K562 (cell line): Measurements from ENCODE around the gene TRIM27. TPM values are rescaled to one million over a fixed set of nuclear protein-coding genes. Genes with fewer than 3 reads are reported as not detected.

ENCODE experiments used
- ATAC-seq: fragments of 200-7000 bp; cut with Tn5 transposase; 3 replicates; pipeline ENCODE4 v1.9.1; 2020; ENCODE audit warnings: moderate library complexity
- BruUV-seq: library from RNA; stranded (reverse); fragments of 400-500 nt; replicated peaks from 2 replicates; lab custom pipeline; 2021; lab: Mats Ljungman, UMichigan
- CTCF ChIA-PET: fragments of 300-600 bp; formaldehyde crosslinking; extraction: SDS; loops from one replicate; lab custom pipeline; 2021; ENCODE audit warnings: low intra/inter-chr PET ratio; lab: Yijun Ruan, JAX
- POLR2A ChIA-PET: fragments of 300-600, 350-650 bp; sonication (Branson Sonifier 250); formaldehyde crosslinking; extraction: SDS; loops from one replicate; lab custom pipeline; 2021; ENCODE audit warnings: antibody characterized with exemption, inconsistent platforms; lab: Yijun Ruan, JAX
- DNase-seq, 4 experiments: peaks; one replicate each; pipeline versions ENCODE4 v3.0.0 to v3.0.0-alpha.2; 2011 to 2018; ENCODE audit warnings: low spot score in 3 of 4, mixed read lengths in 3 of 4; ENCODE audit errors: extremely low read depth in 1 of 4
- FAIRE-seq: peaks from 2 replicates; lab custom pipeline; 2011; peaks lifted over from hg19 to GRCh38; lab: Jason Lieb, UNC
- H2AFZ ChIP-seq: 2 replicates; pipeline ENCODE4 v1.6.0; 2011; ENCODE audit warnings: low read depth, low read length, control low read depth, inconsistent platforms
- H3K27ac ChIP-seq: fragments of 200-600 bp; 3 replicates; pipeline ENCODE4 v1.8.0; 2011; ENCODE audit warnings: low read depth, mild to moderate bottlenecking, control low read depth, inconsistent platforms, low read length, moderate library complexity, mixed read lengths; ENCODE audit errors: extremely low read depth
- H3K27me3 ChIP-seq, 2 experiments: fragments of 300-600 bp in 1 of 2; 2 replicates in 1 of 2; 3 replicates in 1 of 2; pipeline versions ENCODE4 v1.6.0 to v1.8.0; 2011; ENCODE audit warnings: inconsistent platforms in 2 of 2, low read length in 2 of 2, mild to moderate bottlenecking in 1 of 2, mixed read lengths in 1 of 2, moderate library complexity in 1 of 2; ENCODE audit not compliant: control insufficient read depth in 2 of 2, insufficient read depth in 2 of 2
- H3K36me3 ChIP-seq: fragments of 300-600 bp; 3 replicates; pipeline ENCODE4 v1.8.0; 2011; ENCODE audit warnings: mild to moderate bottlenecking, low read length, inconsistent platforms; ENCODE audit not compliant: control insufficient read depth, insufficient read depth
- H3K4me1 ChIP-seq, 2 experiments: fragments of 200-600 bp in 1 of 2; replicated peaks in 1 of 2; 2 replicates in 1 of 2; 3 replicates in 1 of 2; pipeline versions ENCODE4 v1.5.1 to v1.8.0; 2011; ENCODE audit warnings: inconsistent platforms in 2 of 2, low read length in 2 of 2, mild to moderate bottlenecking in 1 of 2, mixed read lengths in 1 of 2, moderate library complexity in 1 of 2; ENCODE audit not compliant: control insufficient read depth in 2 of 2, insufficient read depth in 2 of 2
- H3K4me2 ChIP-seq: 2 replicates; pipeline ENCODE4 v1.6.1; 2011; ENCODE audit warnings: low read length, control low read depth, inconsistent platforms, mixed read lengths; ENCODE audit not compliant: insufficient read depth
- H3K4me3 ChIP-seq: fragments of 200-600 bp; sonication (generic), shearing (Covaris generic); 2 replicates; pipeline ENCODE4 v1.5.1; 2016; ENCODE audit warnings: control low read depth, inconsistent platforms
- H3K79me2 ChIP-seq: fragments of 200-600 bp; 3 replicates; pipeline ENCODE4 v1.8.0; 2011; ENCODE audit warnings: low read length, inconsistent platforms; ENCODE audit not compliant: control insufficient read depth, insufficient read depth
- H3K9ac ChIP-seq, 2 experiments: 2 replicates each; pipeline versions ENCODE4 v1.6.0 to v1.6.1; 2011; ENCODE audit warnings: low read depth in 2 of 2, low read length in 2 of 2, control low read depth in 1 of 2, inconsistent platforms in 1 of 2, mild to moderate bottlenecking in 1 of 2, mixed read lengths in 1 of 2; ENCODE audit not compliant: insufficient read depth in 1 of 2
- H3K9me1 ChIP-seq: one replicate; pipeline ENCODE4 v1.6.0; 2011; ENCODE audit warnings: inconsistent platforms, mild to moderate bottlenecking, low read length, moderate library complexity; ENCODE audit not compliant: control insufficient read depth, insufficient read depth
- H3K9me3 ChIP-seq: replicated peaks from 2 replicates; pipeline ENCODE4 v1.5.1; 2011; ENCODE audit warnings: low read depth, low read length, inconsistent platforms; ENCODE audit not compliant: control insufficient read depth, insufficient read depth
- H4K20me1 ChIP-seq: replicated peaks from 2 replicates; pipeline ENCODE4 v1.6.1; 2011; ENCODE audit warnings: low read length, inconsistent platforms, mixed read lengths; ENCODE audit not compliant: control insufficient read depth, insufficient read depth
- BACH1 ChIP-seq: fragments of 200-800 bp; sonication (Bioruptor generic); IDR thresholded peaks from 2 replicates; pipeline ENCODE4 v1.6.1; 2016; ENCODE audit warnings: missing genetic modification characterization, missing compliant biosample characterization
- BCL6 ChIP-seq: fragments of 250-450 bp; sonication (Bioruptor Pico); IDR thresholded peaks from 2 replicates; pipeline ENCODE4 v1.4.0; 2020
- CXXC5 ChIP-seq: fragments of 250-450 bp; sonication (Bioruptor Pico); IDR thresholded peaks from 2 replicates; pipeline ENCODE4 v1.8.0; 2022; ENCODE audit warnings: inconsistent platforms, mild to moderate bottlenecking, moderate library complexity
- GTF2F1 ChIP-seq: IDR thresholded peaks from 2 replicates; pipeline ENCODE4 v1.6.1; 2011; ENCODE audit warnings: low read depth, low read length, improper control_type of control experiment
- MAZ ChIP-seq, 2 experiments: fragments of 450-650 bp in 1 of 2; sonication (generic) in 1 of 2; formaldehyde crosslinking; IDR thresholded peaks in 1 of 2; conservative IDR thresholded peaks in 1 of 2; 2 replicates each; pipeline versions ENCODE4 v1.4.0 to v1.5.0; 2020; ENCODE audit warnings: mild to moderate bottlenecking in 1 of 2, missing genetic modification reagents in 1 of 2
- PRDM10 ChIP-seq: fragments of 450-650 bp; IDR thresholded peaks from 2 replicates; pipeline ENCODE4 v1.6.1; 2018; ENCODE audit not compliant: partially characterized antibody
- PTTG1 ChIP-seq: fragments of 450-650 bp; IDR thresholded peaks from 2 replicates; pipeline ENCODE4 v1.6.1; 2016; ENCODE audit warnings: low read depth, mild to moderate bottlenecking, missing genetic modification characterization, missing compliant biosample characterization
- REST ChIP-seq, 2 experiments: fragments of 450-650 bp; formaldehyde crosslinking in 1 of 2; IDR thresholded peaks; 2 replicates each; pipeline versions ENCODE4 v1.4.0 to v1.6.1; 2014 to 2020; ENCODE audit warnings: mild to moderate bottlenecking in 2 of 2, borderline replicate concordance in 1 of 2, low read depth in 1 of 2
- SREBF1 ChIP-seq: fragments of 150-350 bp; IDR thresholded peaks from 2 replicates; pipeline ENCODE4 v1.6.1; 2014; ENCODE audit warnings: antibody characterized with exemption, low read depth, low read length, borderline replicate concordance
- SREBF2 ChIP-seq: sonication (generic); formaldehyde crosslinking; IDR thresholded peaks from 2 replicates; pipeline ENCODE4 v1.4.0; 2020; ENCODE audit warnings: mild to moderate bottlenecking, missing genetic modification reagents
- ZNF324 ChIP-seq: fragments of 250-450 bp; sonication (Bioruptor Pico); IDR thresholded peaks from 2 replicates; pipeline ENCODE4 v1.4.0; 2020; ENCODE audit warnings: mild to moderate bottlenecking
- WGBS: fragments of 100-300 bp; shearing (Covaris generic); methylation state at CpG from one replicate; pipeline ENCODE4 v1.1.6; 2016; ENCODE audit warnings: low coverage, mixed read lengths; ENCODE audit not compliant: insufficient coverage; ENCODE audit errors: missing lambda C conversion rate; 5-methylcytosine and 5-hydroxymethylcytosine counted together
- in situ Hi-C: fragments of 300-500 bp; cut with MboI; formaldehyde crosslinking; loops from 4 replicates; pipeline ENCODE4 v1.15.0; 2018; ENCODE audit warnings: inconsistent platforms, mixed read lengths
- intact Hi-C: fragments of 100-400 bp; cut with micrococcal nuclease; formaldehyde crosslinking; loops from 2 replicates; pipeline ENCODE4 v1.14.2; 2022
- polyA plus RNA-seq, 8 experiments: library from polyadenylated mRNA; depleted of rRNA in 4 of 8; stranded (reverse) in 5 of 8; unstranded in 3 of 8; fragments of >200 nt; fragmentation: Nextera tagmentation in 2 of 8; fragmentation: Illumina TruSeq in 1 of 8; extraction: Ambion mirVana in 2 of 8; extraction: Trizol in 1 of 8; gene quantifications; 2 replicates each; pipeline versions ENCODE4 v1.2.1 to v1.2.3, GENCODE V29; 2011 to 2014; ENCODE audit warnings: inconsistent platforms in 1 of 8, missing spikeins in 1 of 8
- total RNA-seq, 7 experiments: library from RNA; depleted of rRNA in 6 of 7; stranded (reverse); fragments of >200 nt in 6 of 7; fragmentation: Illumina TruSeq in 2 of 7; extraction: Trizol in 2 of 7; gene quantifications; 2 replicates each; pipeline versions ENCODE4 v1.2.1 to v1.2.3, GENCODE V29; 2011 to 2021; ENCODE audit warnings: low replicate concordance in 1 of 7

Gene TRIM27
- total and polyA plus RNA-seq, 9 of the 15 experiments (the other 6 are each of a cell fraction or from before 2014, with no cell fraction given), result 37.7 to 235 (median 122) TPM

GRCh38 chr6:28906669-28907068 lies 17.1 kb downstream of the TRIM27 start:
- no TSS peak for BruUV-seq
- Histone ChIP-seq H3K27me3 (no peaks in the 10 kb centered on the region), H3K9ac (no peak overlapping the region), H3K9me1 (no peaks in the 10 kb centered on the region), H3K4me3 (no peak overlapping the region), H3K4me1 (no peaks in the 10 kb centered on the region; a peak in 2 of 5 replicates), H4K20me1 (no peaks in the 10 kb centered on the region), H3K36me3 (peaks cover 98% of the 10 kb centered on the region), H2AFZ (no peak overlapping the region), H3K4me2 (no peak overlapping the region), H3K9me3 (no peaks in the 10 kb centered on the region), H3K27ac (no peak overlapping the region; the same call in 2 of the 3 replicates), H3K79me2 (peaks cover 16% of the 10 kb centered on the region; the same call in 2 of the 3 replicates)
- intact Hi-C loops, result no loop called here
- DNase-seq (no peak), FAIRE-seq (no peak), ATAC-seq (no peak)
- in situ Hi-C loops, result no loop called here
- 94% methylated on average over 4 of the region's 4 CpGs for WGBS
- ChIA-PET CTCF (no interaction called here), POLR2A (interaction anchor here (0.6 to 8.6 kb wide), 4 partner anchors 10 to 33 kb away, joined by 3 to 104 read pairs (median 14); partner anchors contain the start of gene TRIM27)
- TF ChIP-seq PTTG1 (no peak), BCL6 (CRISPR knock-in tag) (no peak), MAZ (CRISPR knock-in tag; conservative IDR thresholded peaks at IDR 0.05 in 1 of 2, IDR thresholded peaks at IDR 0.05 in 1 of 2) (no peak), PRDM10 (no peak), SREBF2 (no peak), GTF2F1 (no peak), ZNF324 (no peak), BACH1 (tag) (no peak), REST (IDR thresholded peaks at IDR 0.05; ENCODE audit: borderline replicate concordance) (no peak), REST (CRISPR knock-in tag; IDR thresholded peaks at IDR 0.05; ENCODE audit: low read depth) (no peak), CXXC5 (CRISPR knock-in tag) (no peak), SREBF1 (no peak)
